SU-DHL-6 (cell line): ENCODE results near the gene CBLB.

Experiments used
- H2AFZ ChIP-seq: fragments of 200-600 bp; sonication (generic); 2 replicates; pipeline ENCODE4 v1.6.1; 2014; ENCODE audit warnings: low read depth, mild to moderate bottlenecking, moderate library complexity, mixed read lengths, antibody characterized with exemption, low read length; ENCODE audit not compliant: severe bottlenecking
- H3F3A ChIP-seq: fragments of 200-600 bp; shearing (Covaris generic); 2 replicates; pipeline ENCODE4 v1.6.0; 2016; ENCODE audit warnings: antibody characterized with exemption, mild to moderate bottlenecking; ENCODE audit not compliant: insufficient read depth
- H3K27ac ChIP-seq: fragments of 200-600 bp; sonication (generic); 2 replicates; pipeline ENCODE4 v1.5.1; 2016; ENCODE audit warnings: low read depth, mild to moderate bottlenecking, low read length, moderate library complexity, mixed read lengths
- H3K27me3 ChIP-seq: fragments of 200-600 bp; sonication (generic), shearing (Covaris generic); 2 replicates; pipeline ENCODE4 v1.6.0; 2014; ENCODE audit warnings: mild to moderate bottlenecking, low read length
- H3K36me3 ChIP-seq: fragments of 200-600 bp; sonication (generic); 2 replicates; pipeline ENCODE4 v1.6.1; 2014; ENCODE audit warnings: mild to moderate bottlenecking, low read length, mixed read lengths
- H3K4me2 ChIP-seq: fragments of 300-600, 200-600 bp; shearing (Covaris generic), sonication (generic); 2 replicates; pipeline ENCODE4 v1.6.0; 2014; ENCODE audit warnings: low read length, low read depth, mild to moderate bottlenecking; ENCODE audit not compliant: poor library complexity, severe bottlenecking
- H3K4me3 ChIP-seq: fragments of 200-600 bp; sonication (generic); 2 replicates; pipeline ENCODE4 v1.5.1; 2014; ENCODE audit warnings: antibody characterized with exemption, low read length, mild to moderate bottlenecking, mixed read lengths; ENCODE audit not compliant: insufficient read depth, poor library complexity, severe bottlenecking
- H3K79me2 ChIP-seq: fragments of 200-600 bp; sonication (generic); 2 replicates; pipeline ENCODE4 v1.6.1; 2014; ENCODE audit warnings: mild to moderate bottlenecking, low read length, moderate library complexity; ENCODE audit not compliant: insufficient read depth
- H3K9ac ChIP-seq: fragments of 200-600 bp; sonication (generic); 2 replicates; pipeline ENCODE4 v1.7.0; 2014; ENCODE audit warnings: mild to moderate bottlenecking, low read length
- H3K9me2 ChIP-seq: fragments of 200-600 bp; sonication (generic); replicated peaks from 2 replicates; pipeline ENCODE4 v1.6.1; 2014; ENCODE audit warnings: low read length; ENCODE audit not compliant: insufficient read depth
- H3K9me3 ChIP-seq: fragments of 200-600 bp; sonication (generic); 2 replicates; pipeline ENCODE4 v1.6.1; 2014; ENCODE audit warnings: low read length, mixed read lengths; ENCODE audit not compliant: insufficient read depth
- H4K20me1 ChIP-seq: fragments of 200-600 bp; sonication (generic); 2 replicates; pipeline ENCODE4 v1.6.1; 2014; ENCODE audit warnings: low read depth, mild to moderate bottlenecking, antibody characterized with exemption, low read length, moderate library complexity, mixed read lengths
- EZH2phosphoT487 ChIP-seq: fragments of 200-600 bp; sonication (generic), shearing (Covaris generic); conservative IDR thresholded peaks from 2 replicates; pipeline ENCODE4 v1.6.1; 2018; ENCODE audit warnings: mild to moderate bottlenecking, antibody characterized with exemption, low read length, moderate library complexity, mixed read lengths
- TF ChIP-seq, protein P1 (sequence below): fragments of 200-600 bp; sonication (generic); IDR thresholded peaks from one replicate; pipeline ENCODE4 v1.5.1; 2017; ENCODE audit warnings: antibody characterized with exemption, mild to moderate bottlenecking, low read length, moderate library complexity; ENCODE audit not compliant: insufficient read depth, poor library complexity, severe bottlenecking

Gene CBLB

DNA sequence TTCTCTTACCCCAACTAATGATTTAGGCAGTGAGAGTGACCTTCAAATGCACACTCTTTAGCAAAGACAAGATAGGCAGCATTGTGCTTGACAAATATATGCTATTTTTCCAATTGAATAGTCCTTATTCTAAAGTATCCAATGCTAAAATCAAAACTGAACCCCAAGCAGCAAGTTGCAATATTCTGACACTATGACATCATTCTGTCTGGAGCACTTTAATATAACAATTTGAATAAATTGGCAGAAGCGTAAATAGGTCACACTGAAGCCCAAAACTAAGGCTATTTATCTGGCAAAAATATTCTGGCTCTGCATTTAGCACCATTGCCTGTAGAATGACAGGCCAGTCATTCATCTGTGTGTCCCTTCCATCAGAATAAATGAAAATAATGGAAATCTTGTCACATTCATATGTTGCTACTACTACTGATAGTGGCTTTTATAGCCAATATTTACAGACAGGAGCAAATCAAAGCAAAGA, 2.9 kb downstream of the CBLB start:
- Histone ChIP-seq H4K20me1 (no peaks in the 10 kb centered on the region), H3K36me3 (peaks cover 25% of the 10 kb centered on the region), H3K9me2 (no peaks in the 10 kb centered on the region), H2AFZ (no peak overlapping the region), H3F3A (peaks cover 47% of the 10 kb centered on the region), H3K27me3 (no peaks in the 10 kb centered on the region), H3K9me3 (no peaks in the 10 kb centered on the region), H3K4me2 (peak overlapping the region; percentile 93), H3K79me2 (peaks cover 78% of the 10 kb centered on the region), H3K27ac (peak overlapping the region; percentile 93), H3K4me3 (peak overlapping the region; percentile 90), H3K9ac (peak overlapping the region; percentile 96)
- no peak for TF ChIP-seq EZH2phosphoT487
- TF ChIP-seq, protein P1, sequence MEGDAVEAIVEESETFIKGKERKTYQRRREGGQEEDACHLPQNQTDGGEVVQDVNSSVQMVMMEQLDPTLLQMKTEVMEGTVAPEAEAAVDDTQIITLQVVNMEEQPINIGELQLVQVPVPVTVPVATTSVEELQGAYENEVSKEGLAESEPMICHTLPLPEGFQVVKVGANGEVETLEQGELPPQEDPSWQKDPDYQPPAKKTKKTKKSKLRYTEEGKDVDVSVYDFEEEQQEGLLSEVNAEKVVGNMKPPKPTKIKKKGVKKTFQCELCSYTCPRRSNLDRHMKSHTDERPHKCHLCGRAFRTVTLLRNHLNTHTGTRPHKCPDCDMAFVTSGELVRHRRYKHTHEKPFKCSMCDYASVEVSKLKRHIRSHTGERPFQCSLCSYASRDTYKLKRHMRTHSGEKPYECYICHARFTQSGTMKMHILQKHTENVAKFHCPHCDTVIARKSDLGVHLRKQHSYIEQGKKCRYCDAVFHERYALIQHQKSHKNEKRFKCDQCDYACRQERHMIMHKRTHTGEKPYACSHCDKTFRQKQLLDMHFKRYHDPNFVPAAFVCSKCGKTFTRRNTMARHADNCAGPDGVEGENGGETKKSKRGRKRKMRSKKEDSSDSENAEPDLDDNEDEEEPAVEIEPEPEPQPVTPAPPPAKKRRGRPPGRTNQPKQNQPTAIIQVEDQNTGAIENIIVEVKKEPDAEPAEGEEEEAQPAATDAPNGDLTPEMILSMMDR, result no peak

DNA sequence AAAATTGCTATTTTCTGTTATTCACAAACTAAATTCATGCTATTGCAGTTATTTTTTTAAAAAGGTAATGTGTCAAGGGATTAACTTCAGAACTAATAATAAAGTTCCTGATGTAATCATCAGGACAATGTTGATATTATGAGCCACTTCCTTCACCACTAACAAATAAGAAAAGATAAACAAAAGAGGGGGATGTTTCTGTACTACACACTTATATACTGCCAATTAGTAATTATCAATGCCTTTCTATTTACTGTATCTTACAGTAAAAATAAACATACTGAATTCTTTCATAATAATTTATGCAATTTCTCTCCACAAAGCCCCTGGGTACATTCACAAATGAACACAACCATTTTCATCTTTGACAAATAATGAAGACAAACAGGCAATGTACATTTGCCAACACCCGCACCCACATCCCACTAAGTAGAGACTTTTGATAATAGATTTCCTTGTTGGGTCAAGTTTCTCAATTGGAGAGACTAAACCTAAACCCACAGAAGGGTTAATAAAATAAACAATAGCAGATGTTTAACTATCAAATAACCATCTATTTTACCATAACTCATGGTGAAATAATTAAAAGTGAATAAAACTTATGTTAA, 3.7 kb downstream of the CBLB start:
- Histone ChIP-seq H3K27ac (peak overlapping the region; percentile 93), H3K9ac (peak overlapping the region; percentile 96), H2AFZ (no peak overlapping the region), H3K4me3 (peak overlapping the region; percentile 90), H3K4me2 (peak overlapping the region; percentile 93), H3K36me3 (peaks cover 27% of the 10 kb centered on the region), H3K9me3 (no peaks in the 10 kb centered on the region), H3F3A (peaks cover 55% of the 10 kb centered on the region), H4K20me1 (no peaks in the 10 kb centered on the region), H3K27me3 (no peaks in the 10 kb centered on the region), H3K79me2 (peaks cover 86% of the 10 kb centered on the region), H3K9me2 (no peaks in the 10 kb centered on the region)
- TF ChIP-seq, protein P1, result no peak
- TF ChIP-seq EZH2phosphoT487, result no peak

DNA sequence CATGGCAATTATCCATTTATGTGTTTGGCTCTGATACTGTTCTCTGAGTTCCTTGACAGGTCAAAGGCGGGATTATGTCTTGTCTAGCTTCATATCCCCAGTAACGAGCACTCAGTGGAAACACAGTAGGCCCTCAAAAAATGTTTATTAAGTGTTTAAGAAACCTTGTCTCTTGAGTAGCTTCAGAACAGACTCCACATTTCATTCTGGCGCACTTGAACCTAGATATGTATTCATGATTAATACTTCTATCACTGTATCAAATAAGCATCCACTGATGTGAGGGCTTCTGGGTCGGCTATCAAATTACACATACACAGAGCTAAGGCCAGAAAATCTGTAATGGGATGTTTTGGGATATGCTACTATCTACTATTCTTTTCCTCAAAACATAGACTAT, 4.6 kb downstream of the CBLB start:
- Histone ChIP-seq H4K20me1 (no peaks in the 10 kb centered on the region), H3K27ac (peak overlapping the region; percentile 93), H3K9ac (peak overlapping the region; percentile 96), H3K36me3 (peaks cover 32% of the 10 kb centered on the region), H3K27me3 (no peaks in the 10 kb centered on the region), H3F3A (peaks cover 60% of the 10 kb centered on the region), H3K4me3 (peak overlapping the region; percentile 90), H3K9me2 (no peaks in the 10 kb centered on the region), H3K4me2 (peak overlapping the region; percentile 93), H3K79me2 (peaks cover 94% of the 10 kb centered on the region), H2AFZ (no peak overlapping the region), H3K9me3 (no peaks in the 10 kb centered on the region)
- TF ChIP-seq, protein P1, result no peak
- no peak for TF ChIP-seq EZH2phosphoT487
